22Rv1 (cell line): ENCODE measurements around the gene GMDS.

ENCODE experiments used
- H3K27ac ChIP-seq: fragments of 450-650 bp; 2 replicates; pipeline ENCODE4 v1.5.1; 2017
- CTCF ChIP-seq: fragments of 450-650 bp; IDR thresholded peaks from 2 replicates; pipeline ENCODE4 v1.5.1; 2017; ENCODE audit warnings: mild to moderate bottlenecking
- ZFX ChIP-seq: fragments of 450-650 bp; IDR thresholded peaks from 2 replicates; pipeline ENCODE4 v1.6.1; 2017; ENCODE audit warnings: antibody characterized with exemption, borderline replicate concordance

The GMDS gene

GRCh38 chr6:2007165-2007564, 238.2 kb downstream of the GMDS start:
- TF ChIP-seq ZFX (no peak), CTCF (no peak)
- no peak overlapping the region for H3K27ac ChIP-seq

GRCh38 chr6:2004888-2005287, 240.5 kb downstream of the GMDS start:
- TF ChIP-seq CTCF (no peak), ZFX (no peak)
- no peak overlapping the region for H3K27ac ChIP-seq

- no peak overlapping the region for H3K27ac ChIP-seq
- no peak for TF ChIP-seq ZFX
- TF ChIP-seq CTCF: no peak
Observed at GRCh38 chr6:2000962-2001361, 244.4 kb downstream of the GMDS start.

GRCh38 chr6:1997702-1998101, 247.7 kb downstream of the GMDS start:
- TF ChIP-seq ZFX (no peak), CTCF (no peak)

GRCh38 chr6:1995636-1996035, 249.8 kb downstream of the GMDS start:
- H3K27ac ChIP-seq: no peak overlapping the region
- TF ChIP-seq ZFX: no peak
- TF ChIP-seq CTCF: no peak

More at GRCh38 chr6:1997702-1998101, 247.7 kb downstream of the GMDS start:
- H3K27ac ChIP-seq: no peak overlapping the region

GRCh38 chr6:1993042-1993441, 252.4 kb downstream of the GMDS start:
- no peak for TF ChIP-seq ZFX
- TF ChIP-seq CTCF: no peak
- H3K27ac ChIP-seq: no peak overlapping the region

- TF ChIP-seq CTCF: no peak
- TF ChIP-seq ZFX: no peak
- H3K27ac ChIP-seq: no peak overlapping the region
Observed at GRCh38 chr6:1991332-1991878, 254.0 kb downstream of the GMDS start.
